GM19372 (cell line): ENCODE data around the gene PDZD7.

Experiments
- ATAC-seq: cut with Tn5 transposase; IDR thresholded peaks from one replicate; pipeline ENCODE4 v1.9.1; 2021; ENCODE audit warnings: mild to moderate bottlenecking, low read depth, moderate library complexity; ENCODE audit not compliant: unreplicated experiment

Gene PDZD7

GRCh38 chr10:101007099-101007711 lies 23.7 kb downstream of the PDZD7 start:
- ATAC-seq = no peak

- ATAC-seq = no peak
Observed at GRCh38 chr10:101006593-101007098, 24.3 kb downstream of the PDZD7 start.

GRCh38 chr10:101005869-101006567 lies 24.9 kb downstream of the PDZD7 start:
- no peak for ATAC-seq

- no peak for ATAC-seq
Observed at GRCh38 chr10:101005361-101005760, 25.6 kb downstream of the PDZD7 start.

- no peak for ATAC-seq
Observed at GRCh38 chr10:101003639-101004206, 27.2 kb downstream of the PDZD7 start.

GRCh38 chr10:101002456-101002855 lies 28.5 kb downstream of the PDZD7 start:
- ATAC-seq = no peak

GRCh38 chr10:101001659-101002035 lies 29.3 kb downstream of the PDZD7 start:
- ATAC-seq = no peak

- ATAC-seq = no peak
Observed at GRCh38 chr10:101000915-101001658, 29.8 kb downstream of the PDZD7 start.

- no peak for ATAC-seq
Observed at GRCh38 chr10:101000127-101000914, 30.6 kb downstream of the PDZD7 start.

GRCh38 chr10:100999742-101000126 lies 31.2 kb downstream of the PDZD7 start, which contains the start of gene LZTS2:
TSS of gene LZTS2 (plus strand) at chr10:100999808. CDS start at chr10:101002539, 2,731 bp downstream.
- ATAC-seq = no peak

- peak; percentile 55 for ATAC-seq
Observed at GRCh38 chr10:100998991-100999741, 31.8 kb downstream of the PDZD7 start.

GRCh38 chr10:100998183-100998990 lies 32.5 kb downstream of the PDZD7 start:
- no peak for ATAC-seq

GRCh38 chr10:100997360-100998182 lies 33.4 kb downstream of the PDZD7 start:
- ATAC-seq = no peak

GRCh38 chr10:100996678-100997359 lies 34.1 kb downstream of the PDZD7 start:
- ATAC-seq = no peak

- no peak for ATAC-seq
Observed at GRCh38 chr10:100995181-100995580, 35.7 kb downstream of the PDZD7 start.

- ATAC-seq = no peak
Observed at GRCh38 chr10:100993986-100994708, 36.8 kb downstream of the PDZD7 start.

- no peak for ATAC-seq
Observed at GRCh38 chr10:100989088-100989487, 41.8 kb downstream of the PDZD7 start.
